ENCODE results near the gene TBC1D5. TPM values are rescaled to one million over a fixed set of nuclear protein-coding genes. Genes with fewer than 3 reads are reported as not detected.

Gene TBC1D5
- total and polyA plus RNA-seq, 2 of the 4 experiments (the other 2 are of a cell fraction) = 16.4 to 57.0 TPM

DNA sequence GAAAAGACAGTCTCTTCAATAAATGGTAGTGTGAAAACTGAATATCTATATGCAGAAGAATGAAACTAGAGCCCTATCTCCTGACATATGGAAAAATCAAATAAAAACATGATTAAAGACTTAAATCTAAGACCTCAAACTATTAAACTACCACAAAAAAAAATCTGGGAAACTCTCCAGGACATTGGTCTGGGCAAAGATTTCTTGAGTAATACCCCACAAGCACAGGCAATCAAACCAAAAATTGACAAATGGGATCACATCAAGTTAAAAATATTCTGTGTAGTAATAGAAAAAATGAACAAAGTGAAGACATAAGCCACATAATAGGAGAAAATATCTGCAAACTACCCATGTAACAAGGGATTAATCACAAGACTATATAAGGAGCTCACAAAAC is 286.4 kb downstream of the TBC1D5 start:
- no peaks in the 10 kb centered on the region for H4K20me1 ChIP-seq (ENCODE audit: insufficient read depth, low read length)
- H3K56ac ChIP-seq (ENCODE audit: extremely low read depth, insufficient read depth, low read length) = no peak overlapping the region
- intact Hi-C loops (cut with micrococcal nuclease) (no loop called here), in situ Hi-C loops (cut with MboI; ENCODE audit: low sequenced_read_pairs) (no loop called here), dilution Hi-C loops (cut with HindIII; ENCODE audit: low sequenced_read_pairs, unreplicated experiment) (no loop called here)
- H2AK9ac ChIP-seq (replicated peaks; ENCODE audit: low read depth, low read length, poor library complexity) = no peak overlapping the region
- H2AK5ac ChIP-seq (ENCODE audit: low read depth, low read length) = no peak overlapping the region
- H4K91ac ChIP-seq (ENCODE audit: insufficient read depth, low read depth, low read length) = no peak overlapping the region
- H2BK5ac ChIP-seq (ENCODE audit: low read depth, low read length, poor library complexity, severe bottlenecking) = no peak overlapping the region
- no peak overlapping the region for H4K8ac ChIP-seq (ENCODE audit: low read depth in 2 of 2, low read length in 2 of 2)
- no peak overlapping the region for H2BK120ac ChIP-seq (ENCODE audit: low read depth, low read length)
- no peak overlapping the region for H3K23ac ChIP-seq (ENCODE audit: low read depth, low read length)
- H3K27me3 ChIP-seq (ENCODE audit: control insufficient read depth, insufficient read depth, low read length) = no peaks in the 10 kb centered on the region
- POLR2A ChIA-PET (ENCODE audit: unreplicated experiment) = no interaction called here
- H3K4me2 ChIP-seq (ENCODE audit: low read depth, low read length) = no peak overlapping the region
- no peak overlapping the region for H2BK20ac ChIP-seq (ENCODE audit: low read depth, low read length)
- BruUV-seq (replicated peaks) = no TSS peak
- no peak overlapping the region for H3K27ac ChIP-seq (ENCODE audit: insufficient read depth, low read length)
- CTCF ChIA-PET = no interaction called here
- no peak overlapping the region for H3K14ac ChIP-seq (replicated peaks; ENCODE audit: low read depth, low read length)
- DNase-seq = no peak
- H3K4me1 ChIP-seq (ENCODE audit: control insufficient read depth, insufficient read depth, low read length) = no peaks in the 10 kb centered on the region
- no peak for ATAC-seq (ENCODE audit: low read depth)
- H3K9me1 ChIP-seq (ENCODE audit: insufficient read depth, low read length) = no peaks in the 10 kb centered on the region
- H3K9ac ChIP-seq (ENCODE audit: low read depth, low read length) = no peak overlapping the region
- no peak overlapping the region for H3K4ac ChIP-seq (ENCODE audit: low read depth, low read length)
- H4K5ac ChIP-seq (ENCODE audit: low read depth, low read length) = no peak overlapping the region
- no peaks in the 10 kb centered on the region for H3K9me3 ChIP-seq (ENCODE audit: control insufficient read depth, insufficient read depth, low read length)
- TF ChIP-seq CHD1 (IDR thresholded peaks at IDR 0.05; ENCODE audit: low read depth, low read length) (no peak), MAZ (IDR thresholded peaks at IDR 0.05; ENCODE audit: borderline replicate concordance, low read depth, low read length) (no peak), RAD21 (IDR thresholded peaks at IDR 0.05; ENCODE audit: low read length) (no peak), BHLHE40 (IDR thresholded peaks at IDR 0.05; ENCODE audit: low read depth, low read length) (no peak), FOS (IDR thresholded peaks at IDR 0.05; ENCODE audit: low read depth, low read length) (no peak)
- TF ChIP-seq, protein P1, sequence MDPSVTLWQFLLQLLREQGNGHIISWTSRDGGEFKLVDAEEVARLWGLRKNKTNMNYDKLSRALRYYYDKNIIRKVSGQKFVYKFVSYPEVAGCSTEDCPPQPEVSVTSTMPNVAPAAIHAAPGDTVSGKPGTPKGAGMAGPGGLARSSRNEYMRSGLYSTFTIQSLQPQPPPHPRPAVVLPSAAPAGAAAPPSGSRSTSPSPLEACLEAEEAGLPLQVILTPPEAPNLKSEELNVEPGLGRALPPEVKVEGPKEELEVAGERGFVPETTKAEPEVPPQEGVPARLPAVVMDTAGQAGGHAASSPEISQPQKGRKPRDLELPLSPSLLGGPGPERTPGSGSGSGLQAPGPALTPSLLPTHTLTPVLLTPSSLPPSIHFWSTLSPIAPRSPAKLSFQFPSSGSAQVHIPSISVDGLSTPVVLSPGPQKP (IDR thresholded peaks at IDR 0.05; ENCODE audit: borderline replicate concordance, low read depth, low read length) = no peak
- TF ChIP-seq, protein P2, sequence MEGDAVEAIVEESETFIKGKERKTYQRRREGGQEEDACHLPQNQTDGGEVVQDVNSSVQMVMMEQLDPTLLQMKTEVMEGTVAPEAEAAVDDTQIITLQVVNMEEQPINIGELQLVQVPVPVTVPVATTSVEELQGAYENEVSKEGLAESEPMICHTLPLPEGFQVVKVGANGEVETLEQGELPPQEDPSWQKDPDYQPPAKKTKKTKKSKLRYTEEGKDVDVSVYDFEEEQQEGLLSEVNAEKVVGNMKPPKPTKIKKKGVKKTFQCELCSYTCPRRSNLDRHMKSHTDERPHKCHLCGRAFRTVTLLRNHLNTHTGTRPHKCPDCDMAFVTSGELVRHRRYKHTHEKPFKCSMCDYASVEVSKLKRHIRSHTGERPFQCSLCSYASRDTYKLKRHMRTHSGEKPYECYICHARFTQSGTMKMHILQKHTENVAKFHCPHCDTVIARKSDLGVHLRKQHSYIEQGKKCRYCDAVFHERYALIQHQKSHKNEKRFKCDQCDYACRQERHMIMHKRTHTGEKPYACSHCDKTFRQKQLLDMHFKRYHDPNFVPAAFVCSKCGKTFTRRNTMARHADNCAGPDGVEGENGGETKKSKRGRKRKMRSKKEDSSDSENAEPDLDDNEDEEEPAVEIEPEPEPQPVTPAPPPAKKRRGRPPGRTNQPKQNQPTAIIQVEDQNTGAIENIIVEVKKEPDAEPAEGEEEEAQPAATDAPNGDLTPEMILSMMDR (conservative IDR thresholded peaks at IDR 0.05; ENCODE audit: low read depth, low read length) = no peak
- TF ChIP-seq, protein P3, sequence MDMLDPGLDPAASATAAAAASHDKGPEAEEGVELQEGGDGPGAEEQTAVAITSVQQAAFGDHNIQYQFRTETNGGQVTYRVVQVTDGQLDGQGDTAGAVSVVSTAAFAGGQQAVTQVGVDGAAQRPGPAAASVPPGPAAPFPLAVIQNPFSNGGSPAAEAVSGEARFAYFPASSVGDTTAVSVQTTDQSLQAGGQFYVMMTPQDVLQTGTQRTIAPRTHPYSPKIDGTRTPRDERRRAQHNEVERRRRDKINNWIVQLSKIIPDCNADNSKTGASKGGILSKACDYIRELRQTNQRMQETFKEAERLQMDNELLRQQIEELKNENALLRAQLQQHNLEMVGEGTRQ (IDR thresholded peaks at IDR 0.05; ENCODE audit: low read depth, low read length) = no peak
- H3K18ac ChIP-seq (ENCODE audit: low read depth, low read length) = no peak overlapping the region
- H3K36me3 ChIP-seq (ENCODE audit: control insufficient read depth, insufficient read depth, low read length) = no peaks in the 10 kb centered on the region
- H3K79me1 ChIP-seq (ENCODE audit: low read depth in 1 of 2, low read length in 2 of 2) = no peaks in the 10 kb centered on the region
- H2BK15ac ChIP-seq (ENCODE audit: low read depth, low read length) = no peak overlapping the region
- no peak overlapping the region for H3K4me3 ChIP-seq (ENCODE audit: insufficient read depth, low read depth, low read length)
- H2AFZ ChIP-seq (replicated peaks; ENCODE audit: low read length, poor library complexity) = no peak overlapping the region

Data from IMR-90 (cell line).